HG03280 (cell line): Measurements from ENCODE around the gene KRT71.

Experiments
- ATAC-seq: cut with Tn5 transposase; IDR thresholded peaks from one replicate; pipeline ENCODE4 v1.9.1; 2021; ENCODE audit warnings: mild to moderate bottlenecking, moderate library complexity; ENCODE audit not compliant: unreplicated experiment

Gene KRT71

GRCh38 chr12:52575948-52576347 is 23.0 kb upstream of the KRT71 start:
- ATAC-seq = no peak

- ATAC-seq = no peak
These were observed 22.3 kb upstream of the KRT71 start for GRCh38 chr12:52575256-52575655.

- ATAC-seq = no peak
These were observed 20.8 kb upstream of the KRT71 start, which contains the start of gene KRT74 for GRCh38 chr12:52573743-52574142. KRT74 (minus strand) TSS chr12:52573843; CDS start chr12:52573777, 66 bp downstream.

GRCh38 chr12:52573306-52573705 is 20.4 kb upstream of the KRT71 start:
- no peak for ATAC-seq

- no peak for ATAC-seq
These were observed 17.6 kb upstream of the KRT71 start for GRCh38 chr12:52570511-52570910.

GRCh38 chr12:52568111-52568510 is 15.2 kb upstream of the KRT71 start:
- no peak for ATAC-seq

- no peak for ATAC-seq
These were observed 13.9 kb upstream of the KRT71 start for GRCh38 chr12:52566847-52567291.

GRCh38 chr12:52564582-52564981 is 11.6 kb upstream of the KRT71 start:
- ATAC-seq = no peak

GRCh38 chr12:52561880-52562449 is 9.0 kb upstream of the KRT71 start:
- no peak for ATAC-seq

GRCh38 chr12:52559979-52560378 is 7.0 kb upstream of the KRT71 start:
- no peak for ATAC-seq

GRCh38 chr12:52558781-52559445 is 6.0 kb upstream of the KRT71 start:
- ATAC-seq = no peak

GRCh38 chr12:52557476-52557875 is 4.5 kb upstream of the KRT71 start:
- no peak for ATAC-seq

GRCh38 chr12:52555577-52555976 is 2.6 kb upstream of the KRT71 start:
- no peak for ATAC-seq

GRCh38 chr12:52552055-52552454 is 890 bp downstream of the KRT71 start:
- ATAC-seq = no peak

- no peak for ATAC-seq
These were observed 1.6 kb downstream of the KRT71 start for GRCh38 chr12:52551216-52551865.

GRCh38 chr12:52546126-52546525 is 6.8 kb downstream of the KRT71 start:
- ATAC-seq = no peak

- ATAC-seq = no peak
These were observed 8.7 kb downstream of the KRT71 start for GRCh38 chr12:52543985-52544883.

- no peak for ATAC-seq
These were observed 10.1 kb downstream of the KRT71 start for GRCh38 chr12:52542785-52543318.

- no peak for ATAC-seq
These were observed 10.8 kb downstream of the KRT71 start for GRCh38 chr12:52542157-52542556.

GRCh38 chr12:52541709-52542108 is 11.2 kb downstream of the KRT71 start:
- ATAC-seq = no peak

- no peak for ATAC-seq
These were observed 12.4 kb downstream of the KRT71 start for GRCh38 chr12:52540531-52540930.
